ENCODE data around the gene PLAAT4. TPM values are rescaled to one million over a fixed set of nuclear protein-coding genes. Genes with fewer than 3 reads are reported as not detected.

Gene PLAAT4
- total and polyA plus RNA-seq, 2 of the 8 experiments (the other 6 are each of a cell fraction or from before 2014, with no cell fraction given) = 2.8 to 4.1 TPM

GRCh38 chr11:63532117-63532516 is 4.5 kb upstream of the PLAAT4 start:
- Histone ChIP-seq H2BK20ac (ENCODE audit: low read length) (no peak overlapping the region), H2BK12ac (ENCODE audit: low read depth, low read length) (no peak overlapping the region; the same call in 1 of the 2 replicates), H3K79me1 (ENCODE audit: low read depth, low read length) (no peaks in the 10 kb centered on the region), H2BK5ac (ENCODE audit: low read depth, low read length) (peak overlapping the region; percentile 97; the same call in 1 of the 2 replicates), H3K23me2 (ENCODE audit: low read depth, low read length) (no peaks in the 10 kb centered on the region; the same call in 1 of the 2 replicates), H3K56ac (replicated peaks; ENCODE audit: insufficient read length, low read depth, low read length) (no peak overlapping the region), H3K36me3 (ENCODE audit: control insufficient read depth in 2 of 4, insufficient read depth in 4 of 4, low read length in 3 of 4) (no peaks in the 10 kb centered on the region), H3K4me2 (ENCODE audit: insufficient read depth in 1 of 2, low read depth in 2 of 2, low read length in 2 of 2) (peak overlapping the region; percentile 37 to 54), H4K8ac (ENCODE audit: extremely low read depth, insufficient read depth, low read length) (no peak overlapping the region), H4K20me1 (replicated peaks in 1 of 2; ENCODE audit: control insufficient read depth in 1 of 2, insufficient read depth in 2 of 2, low read length in 2 of 2) (no peaks in the 10 kb centered on the region), H2BK120ac (replicated peaks; ENCODE audit: low read depth, low read length) (peak overlapping the region; percentile 70), H3K18ac (ENCODE audit: extremely low read depth, low read length) (no peak overlapping the region), H3K9me3 (ENCODE audit: insufficient read depth in 2 of 2, low read depth in 1 of 2, low read length in 1 of 2) (no peaks in the 10 kb centered on the region; a peak in 1 of 4 replicates), H3K27ac (ENCODE audit: low read depth, low read length) (peak overlapping the region; percentile 63; the same call in 1 of the 2 replicates), H2BK15ac (ENCODE audit: low read length) (no peak overlapping the region), H3K79me2 (ENCODE audit: control insufficient read depth in 1 of 2, insufficient read depth in 2 of 2, low read length in 2 of 2) (no peaks in the 10 kb centered on the region), H2AFZ (ENCODE audit: low read length) (no peak overlapping the region), H4K5ac (ENCODE audit: insufficient read length, low read depth, low read length) (peak overlapping the region; percentile 74), H3K4me3 (ENCODE audit: extremely low read depth in 1 of 4, insufficient read depth in 2 of 4, low read depth in 3 of 4, low read length in 4 of 4) (peak overlapping the region in 1 of 4 experiments; percentile 33; a peak in 1 of 8 replicates), H3K23ac (ENCODE audit: insufficient read length) (no peak overlapping the region), H3K14ac (ENCODE audit: insufficient read length) (no peak overlapping the region), H3K4ac (replicated peaks; ENCODE audit: insufficient read length, low read depth, low read length) (no peak overlapping the region), H3K4me1 (replicated peaks in 1 of 4; ENCODE audit: control insufficient read depth in 3 of 4, insufficient read depth in 4 of 4, low read length in 3 of 4) (peaks cover 16 to 34% (median 31%) of the 10 kb centered on the region in 4 experiments; a peak in 6 of 7 replicates), H2AK5ac (ENCODE audit: low read depth, low read length) (no peak overlapping the region), H4K91ac (replicated peaks; ENCODE audit: insufficient read length, low read length) (peak overlapping the region; percentile 29), H3K9ac (replicated peaks in 1 of 4; ENCODE audit: extremely low read depth in 1 of 4, low read depth in 3 of 4, low read length in 3 of 4) (no peak overlapping the region), H3K27me3 (replicated peaks in 1 of 4; ENCODE audit: control insufficient read depth in 3 of 4, extremely low read depth in 1 of 4, insufficient read depth in 3 of 4, low read length in 3 of 4) (no peaks in the 10 kb centered on the region)
- CTCF ChIA-PET (ENCODE audit: partially characterized antibody) = interaction anchor here (1.0 to 2.1 kb wide), 5 partner anchors 11 to 53 kb away, joined by 3 to 6 read pairs (median 3); no protein-coding TSS in a partner anchor
- FAIRE-seq (no peak), DNase-seq (ENCODE audit: low read depth in 1 of 2, low spot score in 2 of 2) (no peak)
- POLR2A ChIA-PET (ENCODE audit: partially characterized antibody) = interaction anchor here (0.6 to 1.9 kb wide), 4 partner anchors 22 to 147 kb away, joined by 3 to 5 read pairs (median 4); no protein-coding TSS in a partner anchor
- WGBS, 2 experiments (ENCODE audit: extremely low coverage in 1 of 2, insufficient coverage in 1 of 2, insufficient read length in 1 of 2, insufficient replicate concordance in 2 of 2, low coverage in 1 of 2, low lambda C conversion rate in 2 of 2, missing lambda C conversion rate in 1 of 2) = 39% methylated on average over 2 of the region's 2 CpGs; no CpG with 5 or more reads in 1 of the 2 experiments
- TF ChIP-seq GTF2F1 (IDR thresholded peaks at IDR 0.05; ENCODE audit: borderline replicate concordance, low read depth, low read length) (no peak), SP1 (IDR thresholded peaks at IDR 0.05; ENCODE audit: low read depth, low read length) (no peak), POU5F1 (IDR thresholded peaks at IDR 0.05; ENCODE audit: low read depth, low read length) (0 out of 2 replicates have a peak, but pooled peaks have one; percentile 15)
- TF ChIP-seq, protein P1, sequence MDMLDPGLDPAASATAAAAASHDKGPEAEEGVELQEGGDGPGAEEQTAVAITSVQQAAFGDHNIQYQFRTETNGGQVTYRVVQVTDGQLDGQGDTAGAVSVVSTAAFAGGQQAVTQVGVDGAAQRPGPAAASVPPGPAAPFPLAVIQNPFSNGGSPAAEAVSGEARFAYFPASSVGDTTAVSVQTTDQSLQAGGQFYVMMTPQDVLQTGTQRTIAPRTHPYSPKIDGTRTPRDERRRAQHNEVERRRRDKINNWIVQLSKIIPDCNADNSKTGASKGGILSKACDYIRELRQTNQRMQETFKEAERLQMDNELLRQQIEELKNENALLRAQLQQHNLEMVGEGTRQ (IDR thresholded peaks at IDR 0.05; ENCODE audit: low read length) = no peak

Measured in H1 (cell line).